ENCODE data around the gene RBKS.

DNA sequence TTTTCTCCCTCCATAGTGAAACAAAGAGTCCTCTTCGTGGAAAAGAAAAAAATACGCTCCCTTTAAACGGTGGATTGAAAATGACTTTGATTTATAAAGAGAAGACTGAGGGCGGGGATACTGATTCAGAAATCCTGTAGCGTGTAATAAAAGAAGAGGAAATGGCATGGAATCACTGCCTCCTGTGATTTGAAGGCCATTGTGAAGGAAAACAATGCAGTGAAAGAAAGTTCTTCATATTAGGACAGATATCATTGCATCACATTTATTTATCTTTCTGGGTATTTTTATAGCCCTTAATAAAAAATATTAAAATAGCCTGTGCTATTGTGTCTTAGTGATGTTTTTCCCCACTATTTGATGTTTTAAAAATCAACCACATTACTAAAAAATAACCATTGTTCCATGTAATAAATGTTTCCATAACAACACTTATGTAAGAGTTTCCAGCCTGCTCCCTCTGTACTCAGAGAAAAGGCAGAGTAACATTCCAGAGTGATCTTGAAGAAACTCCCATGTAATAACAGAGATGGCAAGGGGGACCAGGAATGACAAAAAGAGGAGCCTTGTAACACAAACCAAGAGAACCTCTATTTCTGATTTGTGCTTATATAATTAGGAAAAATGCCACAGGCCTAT is 110.7 kb downstream of the RBKS start:
- TF ChIP-seq, protein P1, sequence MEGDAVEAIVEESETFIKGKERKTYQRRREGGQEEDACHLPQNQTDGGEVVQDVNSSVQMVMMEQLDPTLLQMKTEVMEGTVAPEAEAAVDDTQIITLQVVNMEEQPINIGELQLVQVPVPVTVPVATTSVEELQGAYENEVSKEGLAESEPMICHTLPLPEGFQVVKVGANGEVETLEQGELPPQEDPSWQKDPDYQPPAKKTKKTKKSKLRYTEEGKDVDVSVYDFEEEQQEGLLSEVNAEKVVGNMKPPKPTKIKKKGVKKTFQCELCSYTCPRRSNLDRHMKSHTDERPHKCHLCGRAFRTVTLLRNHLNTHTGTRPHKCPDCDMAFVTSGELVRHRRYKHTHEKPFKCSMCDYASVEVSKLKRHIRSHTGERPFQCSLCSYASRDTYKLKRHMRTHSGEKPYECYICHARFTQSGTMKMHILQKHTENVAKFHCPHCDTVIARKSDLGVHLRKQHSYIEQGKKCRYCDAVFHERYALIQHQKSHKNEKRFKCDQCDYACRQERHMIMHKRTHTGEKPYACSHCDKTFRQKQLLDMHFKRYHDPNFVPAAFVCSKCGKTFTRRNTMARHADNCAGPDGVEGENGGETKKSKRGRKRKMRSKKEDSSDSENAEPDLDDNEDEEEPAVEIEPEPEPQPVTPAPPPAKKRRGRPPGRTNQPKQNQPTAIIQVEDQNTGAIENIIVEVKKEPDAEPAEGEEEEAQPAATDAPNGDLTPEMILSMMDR (conservative IDR thresholded peaks at IDR 0.05; ENCODE audit: low read depth, low read length): no peak
- TF ChIP-seq EZH2 (IDR thresholded peaks at IDR 0.05; ENCODE audit: borderline replicate concordance, low read depth, low read length, poor library complexity, severe bottlenecking): no peak

Data from A673 (cell line).